Esophagus muscularis mucosa (tissue), 4 donors: Measurements from ENCODE around the gene UBN2. TPM values are rescaled to one million over a fixed set of nuclear protein-coding genes. Genes with fewer than 3 reads are reported as not detected.

Source experiments
- DNase-seq: peaks from one replicate; pipeline ENCODE4 v3.0.0-alpha.2; 2017; ENCODE audit errors: extremely low spot score
- H3K27ac ChIP-seq, 4 donors: fragments of 200-600 bp; sonication (generic); replicated peaks in 1 of 4; 1 replicate in 3 of 4; 2 replicates in 1 of 4; pipeline ENCODE4 v1.5.1; 2016 to 2019; ENCODE audit warnings: mild to moderate bottlenecking in 1 of 4
- H3K27me3 ChIP-seq, 4 donors: fragments of 200-600 bp; sonication (generic); one replicate each; pipeline versions ENCODE4 v1.5.1 to v1.6.0; 2016 to 2019
- H3K36me3 ChIP-seq, 4 donors: fragments of 200-600 bp; sonication (generic); one replicate each; pipeline ENCODE4 v1.5.1; 2016 to 2019
- H3K4me1 ChIP-seq, 4 donors: fragments of 200-600 bp; sonication (generic); one replicate each; pipeline ENCODE4 v1.5.1; 2016 to 2019
- H3K4me3 ChIP-seq, 4 donors: fragments of 200-600 bp; sonication (generic); 1 replicate in 2 of 4; 2 replicates in 2 of 4; pipeline ENCODE4 v1.5.1; 2016 to 2019; ENCODE audit warnings: mild to moderate bottlenecking in 4 of 4, moderate library complexity in 1 of 4
- H3K9me3 ChIP-seq, 4 donors: fragments of 200-600 bp; sonication (generic); 1 replicate in 3 of 4; 2 replicates in 1 of 4; pipeline ENCODE4 v1.5.1; 2016 to 2019
- CTCF ChIP-seq, 3 experiments: fragments of 200-600 bp in 2 of 3; fragments of 450-650 bp in 1 of 3; sonication (generic) in 2 of 3; IDR thresholded peaks; one replicate each; pipeline ENCODE4 v1.5.1; 2017 to 2019; ENCODE audit warnings: antibody characterized with exemption in 3 of 3, mild to moderate bottlenecking in 2 of 3, moderate library complexity in 1 of 3
- EP300 ChIP-seq: sonication (generic); formaldehyde crosslinking; IDR thresholded peaks from one replicate; pipeline ENCODE4 v1.6.1; 2017; ENCODE audit warnings: antibody characterized with exemption
- POLR2A ChIP-seq: fragments of 450-650 bp; IDR thresholded peaks from one replicate; pipeline ENCODE4 v1.6.1; 2017; ENCODE audit warnings: antibody characterized with exemption, moderate library complexity, mild to moderate bottlenecking, low read depth
- POLR2AphosphoS5 ChIP-seq, 2 donors: sonication (generic); formaldehyde crosslinking; IDR thresholded peaks; one replicate each; pipeline ENCODE4 v1.6.1; 2017; ENCODE audit warnings: antibody characterized with exemption in 2 of 2
- WGBS: methylation state at CpG from one replicate; pipeline ENCODE4 v1.1.5; 2018; 5-methylcytosine and 5-hydroxymethylcytosine counted together
- intact Hi-C: fragments of 100-400 bp; cut with DNase I; formaldehyde crosslinking; loops from one replicate; pipeline ENCODE4 v1.15.1; 2023
- total RNA-seq, 4 donors: library from RNA; depleted of rRNA; stranded (reverse); fragments of >200 nt; gene quantifications; one replicate each; pipeline versions ENCODE4 v1.1.0 to v1.2.1, GENCODE V29; 2016

The UBN2 gene
- total RNA-seq, 4 donors from 2014 or later, result 8.9 to 15.0 (median 10.8) TPM

- DNase-seq, result no peak
- Histone ChIP-seq H3K4me3 (no peak overlapping the region), H3K36me3 (peaks cover 31 to 82% (median 57%) of the 10 kb centered on the region in 4 donors), H3K9me3 (no peaks in the 10 kb centered on the region), H3K27ac (peak overlapping the region in 1 of 4 donors; percentile 12), H3K4me1 (no peaks in the 10 kb centered on the region), H3K27me3 (no peaks in the 10 kb centered on the region)
- WGBS, result 65% methylated on average over 4 of the region's 4 CpGs
- intact Hi-C loops, result no loop called here
- TF ChIP-seq POLR2A, result no peak
- TF ChIP-seq CTCF (IDR thresholded peaks at IDR 0.05), result no peak
- no peak for TF ChIP-seq POLR2AphosphoS5 (IDR thresholded peaks at IDR 0.05)
- TF ChIP-seq EP300, result no peak
Measured at GRCh38 chr7:139255290-139255689, 24.3 kb downstream of the UBN2 start.

GRCh38 chr7:139259142-139259541 lies 28.1 kb downstream of the UBN2 start:
- TF ChIP-seq CTCF (IDR thresholded peaks at IDR 0.05), result no peak
- TF ChIP-seq EP300, result no peak
- no peak for TF ChIP-seq POLR2A
- TF ChIP-seq POLR2AphosphoS5 (IDR thresholded peaks at IDR 0.05), result no peak
- no peak for DNase-seq
- 89% methylated on average over 6 of the region's 6 CpGs for WGBS
- Histone ChIP-seq H3K4me1 (no peaks in the 10 kb centered on the region), H3K4me3 (no peak overlapping the region), H3K27ac (no peak overlapping the region), H3K27me3 (no peaks in the 10 kb centered on the region), H3K9me3 (no peaks in the 10 kb centered on the region), H3K36me3 (peaks cover 35 to 79% (median 58%) of the 10 kb centered on the region in 4 donors)
- intact Hi-C loops, result no loop called here

- WGBS, result 87% methylated on average over 3 of the region's 3 CpGs
- Histone ChIP-seq H3K4me3 (no peak overlapping the region), H3K9me3 (no peaks in the 10 kb centered on the region), H3K27ac (no peak overlapping the region), H3K36me3 (peaks cover 36 to 98% (median 80%) of the 10 kb centered on the region in 4 donors), H3K4me1 (no peaks in the 10 kb centered on the region), H3K27me3 (no peaks in the 10 kb centered on the region)
- DNase-seq, result no peak
- no peak for TF ChIP-seq CTCF (IDR thresholded peaks at IDR 0.05)
- TF ChIP-seq POLR2A, result no peak
- no peak for TF ChIP-seq POLR2AphosphoS5 (IDR thresholded peaks at IDR 0.05)
- no peak for TF ChIP-seq EP300
- intact Hi-C loops, result no loop called here
Measured at GRCh38 chr7:139264220-139264619, 33.2 kb downstream of the UBN2 start.

GRCh38 chr7:139265673-139266072 lies 34.6 kb downstream of the UBN2 start:
- no peaks in the 10 kb centered on the region for H3K27me3 ChIP-seq
- no peak overlapping the region for H3K27ac ChIP-seq
- intact Hi-C loops, result no loop called here
- no peak for TF ChIP-seq EP300
- no peak for TF ChIP-seq POLR2A
- TF ChIP-seq POLR2AphosphoS5 (IDR thresholded peaks at IDR 0.05), result no peak
- TF ChIP-seq CTCF (IDR thresholded peaks at IDR 0.05), result no peak
- no peak overlapping the region for H3K4me3 ChIP-seq
- peaks cover 36 to 98% (median 80%) of the 10 kb centered on the region in 4 donors for H3K36me3 ChIP-seq
- H3K9me3 ChIP-seq, result no peaks in the 10 kb centered on the region
- 90% methylated on average over 2 of the region's 2 CpGs for WGBS
- no peak for DNase-seq
- H3K4me1 ChIP-seq, result no peaks in the 10 kb centered on the region
